Duodenal mucosa (tissue), 2 donors: ENCODE results near the gene CACNB4.

Experiments
- H3K27ac ChIP-seq: one replicate; pipeline ENCODE4 v1.7.0; 2013; ENCODE audit warnings: low read depth, low read length
- H3K27me3 ChIP-seq, 2 donors: one replicate each; pipeline ENCODE4 v1.7.0; 2013; ENCODE audit warnings: low read length in 2 of 2, control low read depth in 1 of 2; ENCODE audit not compliant: insufficient read depth in 2 of 2, control insufficient read depth in 1 of 2
- H3K36me3 ChIP-seq, 2 donors: one replicate each; pipeline ENCODE4 v1.7.0; 2013; ENCODE audit warnings: low read length in 2 of 2, control low read depth in 1 of 2; ENCODE audit not compliant: insufficient read depth in 2 of 2, control insufficient read depth in 1 of 2
- H3K4me1 ChIP-seq, 2 donors: one replicate each; pipeline ENCODE4 v1.7.0; 2013; ENCODE audit warnings: low read length in 2 of 2, control low read depth in 1 of 2; ENCODE audit not compliant: insufficient read depth in 2 of 2, control insufficient read depth in 1 of 2
- H3K4me3 ChIP-seq, 2 donors: one replicate each; pipeline ENCODE4 v1.7.0; 2013; ENCODE audit warnings: low read length in 2 of 2, low read depth in 1 of 2
- H3K9ac ChIP-seq, 2 donors: one replicate each; pipeline ENCODE4 v1.7.0; 2013; ENCODE audit warnings: low read length in 2 of 2, low read depth in 1 of 2
- H3K9me3 ChIP-seq, 2 donors: one replicate each; pipeline ENCODE4 v1.7.0; 2013; ENCODE audit warnings: low read length in 2 of 2, control low read depth in 1 of 2; ENCODE audit not compliant: control insufficient read depth in 1 of 2

The CACNB4 gene

GRCh38 chr2:151783133-151783520 lies 315.7 kb downstream of the CACNB4 start:
- Histone ChIP-seq H3K4me1 (no peaks in the 10 kb centered on the region), H3K9me3 (no peaks in the 10 kb centered on the region), H3K9ac (no peak overlapping the region), H3K27ac (no peak overlapping the region), H3K27me3 (no peaks in the 10 kb centered on the region), H3K4me3 (no peak overlapping the region), H3K36me3 (peaks cover 7 to 22% of the 10 kb centered on the region in 2 donors)
